Endodermal cell (in vitro differentiated cells): ENCODE results near the gene KCNK1. TPM values are rescaled to one million over a fixed set of nuclear protein-coding genes. Genes with fewer than 3 reads are reported as not detected.
"Not testable (repeated sequence)": the region's sequence is repeated elsewhere in the genome, so short reads cannot be mapped to it uniquely, and the experiment has no call there.

Source experiments
- DNase-seq: peaks from one replicate; pipeline ENCODE4 v3.0.0-alpha.2; 2017
- H3K27ac ChIP-seq: 2 replicates; pipeline ENCODE4 v1.5.1; 2013; ENCODE audit warnings: mild to moderate bottlenecking, low read depth, low read length, moderate library complexity
- H3K27me3 ChIP-seq: 2 replicates; pipeline ENCODE4 v1.6.1; 2013; ENCODE audit warnings: mild to moderate bottlenecking, low read length, moderate library complexity; ENCODE audit not compliant: insufficient read depth, control insufficient read depth, poor library complexity, severe bottlenecking
- H3K36me3 ChIP-seq: 2 replicates; pipeline ENCODE4 v1.7.0; 2013; ENCODE audit warnings: mild to moderate bottlenecking, low read length, moderate library complexity; ENCODE audit not compliant: control insufficient read depth, insufficient read depth
- H3K4me1 ChIP-seq: one replicate; pipeline ENCODE4 v1.7.0; 2013; ENCODE audit warnings: low read length; ENCODE audit not compliant: control insufficient read depth, insufficient read depth
- H3K4me3 ChIP-seq: 2 replicates; pipeline ENCODE4 v1.5.1; 2013; ENCODE audit warnings: mild to moderate bottlenecking, low read length, moderate library complexity
- H3K9ac ChIP-seq: 2 replicates; pipeline ENCODE4 v1.6.1; 2013; ENCODE audit warnings: mild to moderate bottlenecking, low read length, moderate library complexity; ENCODE audit not compliant: poor library complexity, severe bottlenecking; ENCODE audit errors: extremely low read depth
- H3K9me3 ChIP-seq: 2 replicates; pipeline ENCODE4 v1.6.1; 2013; ENCODE audit warnings: mild to moderate bottlenecking, low read length, moderate library complexity; ENCODE audit not compliant: control insufficient read depth
- H3K27ac Mint-ChIP-seq: 2 replicates; pipeline ENCODE4 v1.8.0; 2020; ENCODE audit warnings: mixed read lengths
- H3K27me3 Mint-ChIP-seq: 2 replicates; pipeline ENCODE4 v1.8.0; 2021; ENCODE audit warnings: mild to moderate bottlenecking, mixed read lengths; ENCODE audit not compliant: insufficient read depth
- H3K36me3 Mint-ChIP-seq: 2 replicates; pipeline ENCODE4 v1.8.0; 2020; ENCODE audit warnings: low read depth, mixed read lengths
- H3K4me1 Mint-ChIP-seq: 2 replicates; pipeline ENCODE4 v1.8.0; 2020; ENCODE audit warnings: mixed read lengths
- H3K4me3 Mint-ChIP-seq: 2 replicates; pipeline ENCODE4 v1.8.0; 2020; ENCODE audit warnings: mild to moderate bottlenecking, moderate library complexity, mixed read lengths
- H3K9me3 Mint-ChIP-seq: 2 replicates; pipeline ENCODE4 v1.8.0; 2020; ENCODE audit warnings: mild to moderate bottlenecking, mixed read lengths
- CTCF ChIP-seq: fragments of 200-600 bp; sonication (generic); conservative IDR thresholded peaks from 2 replicates; pipeline ENCODE4 v1.5.0; 2021; ENCODE audit warnings: antibody characterized with exemption, mild to moderate bottlenecking
- WGBS, 2 experiments: methylation state at CpG; one replicate each; pipeline versions ENCODE4 v1.1.5 to v1.1.7; 2013; ENCODE audit warnings: missing lambda C conversion rate in 2 of 2, mixed read lengths in 1 of 2; ENCODE audit not compliant: insufficient coverage in 1 of 2, insufficient read length in 1 of 2; 5-methylcytosine and 5-hydroxymethylcytosine counted together
- total RNA-seq, 2 donors: library from RNA; stranded (reverse); fragmentation: NEBNext Ultra II Directional in 1 of 2; extraction: Animal tissue kit (Norgen Biotek cat#: 25700) in 1 of 2; gene quantifications; 2 replicates in 1 of 2; 3 replicates in 1 of 2; pipeline ENCODE4 v1.2.1, GENCODE V29; 2021

KCNK1 gene
- total RNA-seq, 2 donors from 2014 or later: 50.1 to 55.7 TPM

DNA sequence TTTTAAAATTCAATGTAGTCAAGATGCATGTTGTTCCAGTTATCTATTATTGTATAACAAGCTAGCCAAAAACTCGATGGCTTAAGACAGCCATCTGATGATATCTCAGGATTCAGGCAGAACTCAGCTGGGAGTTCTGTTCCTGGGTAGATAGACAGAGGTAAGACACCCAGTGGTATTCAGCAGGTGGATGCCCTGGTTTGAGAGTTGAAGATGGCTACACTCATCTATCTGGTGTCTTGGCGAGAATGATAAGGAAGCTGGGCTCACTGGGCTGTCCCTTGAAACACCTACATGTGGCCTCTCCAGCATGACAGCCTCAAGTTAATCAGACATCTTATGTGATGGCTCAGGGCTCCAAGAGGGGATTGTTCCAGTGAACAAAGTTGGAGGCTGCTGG, 3.3 kb upstream of the KCNK1 start:
- no peak for TF ChIP-seq CTCF
- Histone ChIP-seq H3K27me3 (no peaks in the 10 kb centered on the region), H3K4me1 (peaks cover 3% of the 10 kb centered on the region), H3K9me3 (no peaks in the 10 kb centered on the region), H3K9ac (no peak overlapping the region), H3K4me3 (no peak overlapping the region), H3K27ac (no peak overlapping the region), H3K36me3 (no peaks in the 10 kb centered on the region)
- Mint-ChIP-seq H3K27ac (no peak overlapping the region), H3K27me3 (peaks cover 32% of the 10 kb centered on the region), H3K36me3 (no peaks in the 10 kb centered on the region), H3K4me1 (peaks cover 9% of the 10 kb centered on the region), H3K4me3 (no peak overlapping the region), H3K9me3 (no peaks in the 10 kb centered on the region)
- 92% methylated on average over 2 of the region's 2 CpGs; no CpG with 5 or more reads in 1 of the 2 experiments for WGBS, 2 experiments
- no peak for DNase-seq

DNA sequence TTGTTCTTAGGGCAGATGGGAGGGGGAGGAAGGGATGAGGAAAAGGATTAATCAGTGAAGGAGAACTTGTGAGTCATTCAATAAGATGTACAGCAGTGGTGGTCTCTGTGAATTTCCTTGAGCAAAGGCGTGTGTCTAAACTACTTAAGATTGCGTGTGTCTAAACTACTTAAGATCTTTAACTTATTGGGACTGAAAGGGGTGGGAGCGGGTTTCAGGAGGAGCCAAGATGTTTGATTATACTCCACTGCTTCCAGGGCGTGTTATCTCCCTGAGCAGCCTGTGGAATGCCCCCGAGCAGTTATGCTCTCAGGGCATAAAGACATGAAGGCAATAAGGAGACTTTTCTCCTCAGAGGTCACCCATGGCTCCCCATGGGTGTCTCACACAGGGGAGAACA, 2.5 kb upstream of the KCNK1 start:
- Mint-ChIP-seq H3K4me1 (peaks cover 16% of the 10 kb centered on the region), H3K27me3 (peaks cover 32% of the 10 kb centered on the region)
- not testable (repeated sequence) for H3K36me3 ChIP-seq, H3K27ac ChIP-seq, H3K36me3 Mint-ChIP-seq, H3K4me3 ChIP-seq, H3K4me3 Mint-ChIP-seq, H3K9me3 ChIP-seq, H3K9ac ChIP-seq, DNase-seq, H3K27ac Mint-ChIP-seq, H3K4me1 ChIP-seq, H3K27me3 ChIP-seq, H3K9me3 Mint-ChIP-seq
- 91% methylated on average over 5 of the region's 5 CpGs; no CpG with 5 or more reads in 1 of the 2 experiments for WGBS, 2 experiments

DNA sequence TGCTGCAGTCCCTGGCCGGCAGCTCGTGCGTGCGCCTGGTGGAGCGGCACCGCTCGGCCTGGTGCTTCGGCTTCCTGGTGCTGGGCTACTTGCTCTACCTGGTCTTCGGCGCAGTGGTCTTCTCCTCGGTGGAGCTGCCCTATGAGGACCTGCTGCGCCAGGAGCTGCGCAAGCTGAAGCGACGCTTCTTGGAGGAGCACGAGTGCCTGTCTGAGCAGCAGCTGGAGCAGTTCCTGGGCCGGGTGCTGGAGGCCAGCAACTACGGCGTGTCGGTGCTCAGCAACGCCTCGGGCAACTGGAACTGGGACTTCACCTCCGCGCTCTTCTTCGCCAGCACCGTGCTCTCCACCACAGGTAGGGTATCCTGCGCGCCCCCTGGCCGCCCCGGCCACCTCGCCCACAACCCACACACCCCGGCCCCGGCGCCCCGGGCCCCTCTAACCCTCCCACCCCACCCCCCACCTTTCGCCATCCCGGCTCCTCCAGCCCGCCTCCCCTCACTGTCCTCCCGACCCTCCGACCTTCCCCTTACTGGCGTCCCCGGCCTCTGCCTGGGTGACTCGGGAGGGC, 352 bp downstream of the KCNK1 start:
- Mint-ChIP-seq H3K27ac (peak overlapping the region; percentile 90), H3K4me3 (peak overlapping the region; percentile 91)

More for the DNA sequence above, 352 bp downstream of the KCNK1 start:
- Mint-ChIP-seq H3K27me3 (peaks cover 20% of the 10 kb centered on the region), H3K4me1 (peaks cover 27% of the 10 kb centered on the region), H3K36me3 (peaks cover 27% of the 10 kb centered on the region), H3K9me3 (no peaks in the 10 kb centered on the region)
- DNase-seq: peak; percentile 87
- H3K9ac ChIP-seq: peak overlapping the region; percentile 65
- H3K36me3 ChIP-seq: peaks cover 22% of the 10 kb centered on the region
- H3K4me3 ChIP-seq: peak overlapping the region; percentile 95
- H3K27ac ChIP-seq: no peak overlapping the region
- H3K4me1 ChIP-seq: peaks cover 3% of the 10 kb centered on the region
- no peaks in the 10 kb centered on the region for H3K9me3 ChIP-seq
- no peaks in the 10 kb centered on the region for H3K27me3 ChIP-seq
- peak; percentile 13 for TF ChIP-seq CTCF
- 0 to 1% methylated on average over 12 to 36 of the region's 43 CpGs for WGBS, 2 experiments
